ENCODE data around the gene CCDC89.

Gene CCDC89

DNA sequence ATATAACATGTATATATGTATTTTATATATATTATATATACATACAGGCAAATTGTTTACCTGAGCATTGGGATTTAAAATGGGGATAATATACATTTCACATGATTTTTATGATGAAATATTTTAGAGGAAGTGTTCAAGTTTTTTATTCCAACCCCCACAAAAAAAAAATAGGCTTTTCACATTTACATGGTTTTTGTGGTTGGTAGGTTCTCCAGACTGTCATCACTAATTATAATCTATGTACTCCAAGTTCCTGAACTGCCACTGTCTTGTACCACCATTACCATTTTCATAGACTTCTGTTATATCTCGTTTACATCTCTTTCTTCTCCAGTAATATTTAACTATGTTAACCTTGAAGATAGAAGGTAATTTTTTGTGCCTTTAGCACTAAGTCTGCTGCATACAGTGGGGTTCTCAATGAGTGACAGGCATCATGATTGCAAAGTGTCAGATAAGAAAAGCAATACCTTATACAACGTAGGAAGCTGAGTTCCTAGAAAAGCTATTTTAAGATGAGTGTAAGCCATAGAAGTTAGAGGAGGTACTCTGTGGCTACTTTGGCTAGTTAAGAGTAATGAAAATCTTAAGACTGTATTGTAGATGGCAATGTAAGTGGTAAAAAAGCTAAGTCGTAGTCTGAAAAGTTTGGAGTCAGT, 33.1 kb downstream of the CCDC89 start:
- H3K36me3 ChIP-seq, result peaks cover 31% of the 10 kb centered on the region

DNA sequence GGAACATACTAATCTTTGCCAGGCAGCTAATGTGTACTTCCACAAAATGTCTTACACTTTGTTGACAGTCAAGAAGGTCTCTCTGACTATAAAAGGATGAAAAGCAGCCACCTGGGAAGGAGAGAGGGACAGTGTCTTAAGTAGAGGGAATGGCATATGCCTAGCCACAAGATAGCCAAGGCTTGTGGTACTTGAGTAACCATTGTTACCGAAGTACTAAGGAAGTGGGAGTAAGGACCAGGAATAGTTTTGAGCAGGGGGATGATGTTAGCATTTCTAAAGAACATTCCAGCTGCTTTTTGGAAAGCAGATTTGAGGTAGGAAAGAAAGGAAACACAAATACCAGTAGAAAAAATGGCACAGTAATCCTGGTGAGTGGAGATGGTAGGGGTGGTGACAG, 34.9 kb downstream of the CCDC89 start:
- Histone ChIP-seq H3K27me3 (ENCODE audit: insufficient read depth, low read depth, severe bottlenecking) (no peaks in the 10 kb centered on the region), H3K4me3 (ENCODE audit: low read depth, low read length) (no peak overlapping the region), H3K36me3 (peaks cover 13% of the 10 kb centered on the region), H3K9me3 (ENCODE audit: severe bottlenecking) (no peaks in the 10 kb centered on the region), H3K27ac (no peak overlapping the region)
- TF ChIP-seq, protein P1, sequence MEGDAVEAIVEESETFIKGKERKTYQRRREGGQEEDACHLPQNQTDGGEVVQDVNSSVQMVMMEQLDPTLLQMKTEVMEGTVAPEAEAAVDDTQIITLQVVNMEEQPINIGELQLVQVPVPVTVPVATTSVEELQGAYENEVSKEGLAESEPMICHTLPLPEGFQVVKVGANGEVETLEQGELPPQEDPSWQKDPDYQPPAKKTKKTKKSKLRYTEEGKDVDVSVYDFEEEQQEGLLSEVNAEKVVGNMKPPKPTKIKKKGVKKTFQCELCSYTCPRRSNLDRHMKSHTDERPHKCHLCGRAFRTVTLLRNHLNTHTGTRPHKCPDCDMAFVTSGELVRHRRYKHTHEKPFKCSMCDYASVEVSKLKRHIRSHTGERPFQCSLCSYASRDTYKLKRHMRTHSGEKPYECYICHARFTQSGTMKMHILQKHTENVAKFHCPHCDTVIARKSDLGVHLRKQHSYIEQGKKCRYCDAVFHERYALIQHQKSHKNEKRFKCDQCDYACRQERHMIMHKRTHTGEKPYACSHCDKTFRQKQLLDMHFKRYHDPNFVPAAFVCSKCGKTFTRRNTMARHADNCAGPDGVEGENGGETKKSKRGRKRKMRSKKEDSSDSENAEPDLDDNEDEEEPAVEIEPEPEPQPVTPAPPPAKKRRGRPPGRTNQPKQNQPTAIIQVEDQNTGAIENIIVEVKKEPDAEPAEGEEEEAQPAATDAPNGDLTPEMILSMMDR (IDR thresholded peaks at IDR 0.05; ENCODE audit: low read depth, low read length), result no peak
- DNase-seq, result no peak

More for the DNA sequence above, 33.1 kb downstream of the CCDC89 start:
- Histone ChIP-seq H3K27me3 (ENCODE audit: insufficient read depth, low read depth, severe bottlenecking) (no peaks in the 10 kb centered on the region), H3K27ac (no peak overlapping the region), H3K9me3 (ENCODE audit: severe bottlenecking) (no peaks in the 10 kb centered on the region), H3K4me3 (ENCODE audit: low read depth, low read length) (no peak overlapping the region)
- DNase-seq, result no peak
- TF ChIP-seq, protein P1 (IDR thresholded peaks at IDR 0.05; ENCODE audit: low read depth, low read length), result no peak

DNA sequence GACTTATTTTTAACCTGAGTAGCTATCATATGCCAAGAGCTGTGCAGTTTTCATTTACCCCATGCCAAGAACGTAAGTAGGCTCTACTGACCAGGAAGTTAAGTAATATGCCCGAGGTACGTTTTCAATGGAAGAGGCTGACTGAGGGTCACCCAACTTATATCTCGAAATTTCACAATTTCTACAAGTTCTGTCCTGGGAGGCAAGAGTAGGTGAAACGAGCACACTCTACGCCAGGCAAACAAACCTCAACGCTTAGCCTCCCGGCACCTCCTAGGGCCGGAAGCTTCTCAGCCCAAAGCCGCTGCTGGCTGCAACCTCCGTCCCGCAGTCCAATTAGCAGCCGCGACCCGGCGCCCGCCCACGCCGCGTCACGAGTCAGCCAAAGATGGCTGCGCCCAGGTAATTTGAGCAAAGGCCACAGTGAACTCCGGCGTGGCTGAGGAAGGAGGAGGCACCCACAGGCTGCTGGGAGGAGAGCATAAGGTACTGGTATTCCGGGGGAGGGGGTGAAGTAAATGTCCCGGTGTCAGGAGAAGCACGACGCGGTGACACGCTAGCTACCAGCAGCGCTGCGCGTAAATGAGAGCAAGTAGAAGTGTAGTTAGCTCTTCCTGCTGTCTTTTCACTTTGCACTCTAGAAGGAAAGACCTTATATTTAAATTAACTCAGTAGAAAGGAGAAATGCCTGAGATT, 38.2 kb downstream of the CCDC89 start, which contains the start of gene TMEM126A:
TSS of gene TMEM126A (plus strand) at position 364 of the 696 bp plus-strand sequence. CDS start 2,289 bp downstream, outside the sequence.
- H3K9me3 ChIP-seq (ENCODE audit: severe bottlenecking), result no peaks in the 10 kb centered on the region
- TF ChIP-seq, protein P1 (IDR thresholded peaks at IDR 0.05; ENCODE audit: low read depth, low read length), result no peak
- H3K4me3 ChIP-seq (ENCODE audit: low read depth, low read length), result peak within 1 kb of the TSS; percentile 95
- peak within 1 kb of the TSS; percentile 77 for H3K27ac ChIP-seq
- peak; percentile 95 for DNase-seq
- H3K27me3 ChIP-seq (ENCODE audit: insufficient read depth, low read depth, severe bottlenecking), result no peaks in the 10 kb centered on the region
- no peaks in the 10 kb centered on the region for H3K36me3 ChIP-seq

DNA sequence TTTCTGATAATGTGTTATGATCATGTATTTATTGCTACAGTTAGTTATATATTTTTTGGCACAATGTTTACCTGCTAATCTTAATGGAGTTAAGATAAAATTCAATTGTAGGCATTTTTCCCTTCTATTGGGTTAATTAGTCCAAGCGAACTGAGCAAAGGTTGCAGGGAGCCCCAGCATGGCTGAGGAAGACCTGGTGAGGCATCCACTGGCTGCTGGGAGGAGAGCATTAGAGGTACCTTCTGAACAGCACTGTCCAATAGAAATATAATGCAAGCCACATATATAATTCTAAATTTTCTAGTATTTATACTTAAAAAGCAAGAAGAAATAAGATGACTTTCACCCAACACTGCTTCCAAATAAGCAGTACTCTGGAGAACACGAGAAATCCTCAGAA, 38.9 kb downstream of the CCDC89 start:
- Histone ChIP-seq H3K4me3 (ENCODE audit: low read depth, low read length) (peak overlapping the region; percentile 95), H3K36me3 (no peaks in the 10 kb centered on the region), H3K9me3 (ENCODE audit: severe bottlenecking) (no peaks in the 10 kb centered on the region), H3K27ac (peak overlapping the region; percentile 77), H3K27me3 (ENCODE audit: insufficient read depth, low read depth, severe bottlenecking) (no peaks in the 10 kb centered on the region)
- no peak for DNase-seq
- TF ChIP-seq, protein P1 (IDR thresholded peaks at IDR 0.05; ENCODE audit: low read depth, low read length), result no peak

DNA sequence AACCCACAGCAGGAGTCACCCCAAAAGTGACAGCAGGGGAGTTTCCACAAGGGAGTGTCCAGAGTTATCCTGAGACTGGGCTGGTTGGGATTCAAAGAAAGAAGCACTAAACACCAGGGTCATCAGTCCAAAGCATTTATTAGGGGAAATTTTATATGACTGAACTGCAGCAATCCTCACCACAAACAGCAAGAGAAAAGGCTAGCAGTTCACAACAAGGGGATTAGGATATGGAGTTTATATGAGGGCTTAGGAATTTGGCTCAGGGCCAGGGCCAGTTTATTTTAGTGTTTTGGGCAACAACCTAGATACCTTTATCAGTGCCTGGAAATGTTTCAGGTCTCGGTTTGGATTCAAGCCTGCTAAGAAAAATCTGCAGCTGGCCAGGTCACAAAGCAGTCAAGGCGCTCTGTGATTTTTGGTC, 42.8 kb downstream of the CCDC89 start:
- Histone ChIP-seq H3K27ac (no peak overlapping the region), H3K9me3 (ENCODE audit: severe bottlenecking) (no peaks in the 10 kb centered on the region), H3K4me3 (ENCODE audit: low read depth, low read length) (no peak overlapping the region), H3K36me3 (no peaks in the 10 kb centered on the region), H3K27me3 (ENCODE audit: insufficient read depth, low read depth, severe bottlenecking) (no peaks in the 10 kb centered on the region)
- TF ChIP-seq, protein P1 (IDR thresholded peaks at IDR 0.05; ENCODE audit: low read depth, low read length), result no peak
- DNase-seq, result no peak
